Measurements from ENCODE around the gene ELOF1. TPM values are rescaled to one million over a fixed set of nuclear protein-coding genes. Genes with fewer than 3 reads are reported as not detected.

The ELOF1 gene
- total and polyA plus RNA-seq, 2 donors (not counting 3 experiments of a cell fraction or from before 2014, with no cell fraction given): 49.9 to 80.2 TPM

DNA sequence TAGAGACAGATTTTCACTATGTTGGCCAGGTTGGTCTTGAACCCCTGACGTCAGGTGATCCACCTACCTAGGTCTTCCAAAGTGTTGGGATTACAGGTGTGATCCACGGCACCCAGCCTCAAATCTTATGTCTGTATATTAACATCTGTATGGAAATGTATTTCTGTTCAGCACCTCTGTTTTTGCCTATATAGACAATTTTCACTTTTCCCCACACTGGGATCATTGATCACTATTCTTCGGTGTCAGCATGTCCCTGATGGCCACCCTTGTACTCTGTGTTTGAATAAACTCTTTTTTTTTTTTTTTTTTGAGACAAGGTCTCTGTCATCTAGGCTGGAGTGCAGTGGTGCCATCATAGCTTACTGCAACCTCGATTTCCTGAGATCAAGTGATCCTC is 35.1 kb upstream of the ELOF1 start:
- no peaks in the 10 kb centered on the region for H3K27me3 ChIP-seq (ENCODE audit: control insufficient read depth in 2 of 2, insufficient read depth in 2 of 2, low read length in 2 of 2)
- no peak overlapping the region for H3K4me3 ChIP-seq (replicated peaks in 1 of 3; ENCODE audit: insufficient read depth in 1 of 3, low read depth in 1 of 3, low read length in 3 of 3)
- H3K9me3 ChIP-seq (replicated peaks; ENCODE audit: control insufficient read depth, insufficient read depth, low read length): no peaks in the 10 kb centered on the region
- intact Hi-C loops (cut with micrococcal nuclease): loop anchor here (10.0 kb wide), 1 partner anchor 391 kb away; no protein-coding TSS in a partner anchor
- H3K27ac ChIP-seq (ENCODE audit: insufficient read depth, low read depth, low read length): no peak overlapping the region
- TF ChIP-seq JUN (IDR thresholded peaks at IDR 0.05; ENCODE audit: borderline replicate concordance, insufficient read depth, insufficient read length, low read depth) (no peak), EZH2 (IDR thresholded peaks at IDR 0.05; ENCODE audit: borderline replicate concordance, low read depth, low read length, severe bottlenecking) (no peak), POLR2AphosphoS5 (IDR thresholded peaks at IDR 0.05; ENCODE audit: insufficient read depth, low read depth, low read length) (no peak), MYC (IDR thresholded peaks at IDR 0.05; ENCODE audit: low read depth, low read length) (no peak), FOS (IDR thresholded peaks at IDR 0.05; ENCODE audit: borderline replicate concordance, insufficient read depth, low read length) (no peak), GATA2 (IDR thresholded peaks at IDR 0.05; ENCODE audit: insufficient read depth, insufficient read length, low read depth, low read length) (no peak), POLR2A (IDR thresholded peaks at IDR 0.05; ENCODE audit: low read depth, low read length) (no peak)
- TF ChIP-seq, protein P1, sequence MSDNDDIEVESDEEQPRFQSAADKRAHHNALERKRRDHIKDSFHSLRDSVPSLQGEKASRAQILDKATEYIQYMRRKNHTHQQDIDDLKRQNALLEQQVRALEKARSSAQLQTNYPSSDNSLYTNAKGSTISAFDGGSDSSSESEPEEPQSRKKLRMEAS (IDR thresholded peaks at IDR 0.05; ENCODE audit: insufficient read depth, insufficient read length): no peak
- TF ChIP-seq, protein P2, sequence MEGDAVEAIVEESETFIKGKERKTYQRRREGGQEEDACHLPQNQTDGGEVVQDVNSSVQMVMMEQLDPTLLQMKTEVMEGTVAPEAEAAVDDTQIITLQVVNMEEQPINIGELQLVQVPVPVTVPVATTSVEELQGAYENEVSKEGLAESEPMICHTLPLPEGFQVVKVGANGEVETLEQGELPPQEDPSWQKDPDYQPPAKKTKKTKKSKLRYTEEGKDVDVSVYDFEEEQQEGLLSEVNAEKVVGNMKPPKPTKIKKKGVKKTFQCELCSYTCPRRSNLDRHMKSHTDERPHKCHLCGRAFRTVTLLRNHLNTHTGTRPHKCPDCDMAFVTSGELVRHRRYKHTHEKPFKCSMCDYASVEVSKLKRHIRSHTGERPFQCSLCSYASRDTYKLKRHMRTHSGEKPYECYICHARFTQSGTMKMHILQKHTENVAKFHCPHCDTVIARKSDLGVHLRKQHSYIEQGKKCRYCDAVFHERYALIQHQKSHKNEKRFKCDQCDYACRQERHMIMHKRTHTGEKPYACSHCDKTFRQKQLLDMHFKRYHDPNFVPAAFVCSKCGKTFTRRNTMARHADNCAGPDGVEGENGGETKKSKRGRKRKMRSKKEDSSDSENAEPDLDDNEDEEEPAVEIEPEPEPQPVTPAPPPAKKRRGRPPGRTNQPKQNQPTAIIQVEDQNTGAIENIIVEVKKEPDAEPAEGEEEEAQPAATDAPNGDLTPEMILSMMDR (IDR thresholded peaks at IDR 0.05; ENCODE audit: extremely low read depth in 1 of 2, insufficient read depth in 1 of 2, low read depth in 1 of 2, low read length in 2 of 2): no peak
- FAIRE-seq (no peak), DNase-seq (ENCODE audit: low read depth, low spot score) (no peak)
- H3K9me1 ChIP-seq (replicated peaks; ENCODE audit: control insufficient read depth, extremely low read depth, insufficient read depth, low read length): no peaks in the 10 kb centered on the region
- no peaks in the 10 kb centered on the region for H3K36me3 ChIP-seq (ENCODE audit: control insufficient read depth in 2 of 2, extremely low read depth in 1 of 2, insufficient read depth in 2 of 2, low read length in 2 of 2)
- peaks cover 8% of the 10 kb centered on the region for H3K4me1 ChIP-seq (ENCODE audit: control insufficient read depth, extremely low read depth, insufficient read depth, low read length)
- no peaks in the 10 kb centered on the region for H4K20me1 ChIP-seq (replicated peaks; ENCODE audit: control insufficient read depth, extremely low read depth, insufficient read depth, low read length)
- no peak overlapping the region for H3K9ac ChIP-seq (replicated peaks; ENCODE audit: extremely low read depth, insufficient read depth, low read length)
- H3K4me2 ChIP-seq (ENCODE audit: insufficient read depth, low read length): no peak overlapping the region
- dilution Hi-C loops (cut with MboI; ENCODE audit: extremely low pct_ligation_motif_present, low sequenced_read_pairs): no loop called here
- POLR2A ChIA-PET: interaction anchor here (0.7 kb wide), 1 partner anchor 300 kb away, joined by 3 read pairs; no protein-coding TSS in a partner anchor
- H3K79me2 ChIP-seq (ENCODE audit: control insufficient read depth, insufficient read depth, low read length): peaks cover 17% of the 10 kb centered on the region
- CTCF ChIA-PET: interaction anchor here (1.0 to 1.6 kb wide), 2 partner anchors 32 to 35 kb away, joined by 4 read pairs; partner anchors contain the start of gene ELOF1
- no peak overlapping the region for H2AFZ ChIP-seq (ENCODE audit: low read depth, low read length)
- BruUV-seq (replicated peaks): no TSS peak
